Muscle layer of colon (tissue), 2 donors: ENCODE data around the gene SCUBE1.

Experiments
- H3K27ac ChIP-seq: one replicate; pipeline ENCODE4 v1.7.0; 2013; ENCODE audit warnings: low read depth, mild to moderate bottlenecking, low read length, moderate library complexity
- H3K27me3 ChIP-seq, 2 donors: one replicate each; pipeline ENCODE4 v1.7.0; 2013; ENCODE audit warnings: low read length in 2 of 2, mild to moderate bottlenecking in 2 of 2; ENCODE audit not compliant: insufficient read depth in 2 of 2, control insufficient read depth in 1 of 2
- H3K36me3 ChIP-seq: one replicate; pipeline ENCODE4 v1.7.0; 2013; ENCODE audit warnings: mild to moderate bottlenecking, low read length; ENCODE audit not compliant: insufficient read depth
- H3K4me1 ChIP-seq: one replicate; pipeline ENCODE4 v1.7.0; 2013; ENCODE audit warnings: mild to moderate bottlenecking, low read length; ENCODE audit not compliant: insufficient read depth
- H3K4me3 ChIP-seq, 2 donors: one replicate each; pipeline ENCODE4 v1.7.0; 2013; ENCODE audit warnings: low read length in 2 of 2, low read depth in 1 of 2, mild to moderate bottlenecking in 1 of 2, moderate library complexity in 1 of 2
- H3K9ac ChIP-seq: one replicate; pipeline ENCODE4 v1.7.0; 2013; ENCODE audit warnings: low read length
- H3K9me3 ChIP-seq: one replicate; pipeline ENCODE4 v1.7.0; 2013; ENCODE audit warnings: mild to moderate bottlenecking, low read length
- donor health status: abdominal sarcoma.
- donor health status: Adenocarcinoma of cecum.

The SCUBE1 gene

DNA sequence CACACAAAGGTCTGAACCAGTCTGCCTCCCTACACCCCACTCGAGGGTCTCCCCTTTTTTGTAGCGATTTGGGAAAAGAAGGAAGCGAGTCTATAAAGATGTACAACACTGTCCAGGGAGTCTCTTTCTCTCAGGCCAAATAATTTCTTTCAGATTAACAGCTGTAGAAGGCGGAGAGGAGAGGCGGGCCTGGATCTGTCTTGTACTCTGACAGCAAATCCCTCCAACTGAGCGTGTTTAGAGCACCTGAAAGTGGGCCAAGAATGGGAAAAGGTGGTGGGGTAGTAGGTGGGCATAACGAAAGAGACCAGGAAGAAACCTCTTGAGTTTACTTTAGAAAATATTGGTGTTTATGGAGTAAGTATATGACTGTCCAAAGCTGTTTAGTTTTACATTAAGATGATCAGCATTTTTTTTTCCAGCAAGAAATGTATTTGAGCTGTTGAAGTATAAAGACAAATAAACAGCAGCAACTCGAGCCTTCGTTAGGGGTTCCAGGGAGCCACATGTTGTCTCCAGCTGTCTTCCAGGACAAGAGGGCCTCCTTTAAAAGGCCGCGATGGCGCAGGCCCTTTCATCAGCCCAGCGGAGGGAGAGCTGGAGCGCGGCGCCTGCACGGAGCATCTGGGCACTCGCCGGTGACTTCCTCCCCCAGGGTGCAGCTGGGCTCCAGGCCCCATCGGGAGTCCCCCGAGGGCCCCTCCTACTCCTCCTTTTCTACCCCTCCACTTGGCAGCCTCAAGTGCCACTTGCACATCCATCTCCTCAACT is 34.9 kb downstream of the SCUBE1 start:
- peaks cover 21% of the 10 kb centered on the region for H3K4me1 ChIP-seq
- H3K9ac ChIP-seq: no peak overlapping the region
- no peaks in the 10 kb centered on the region for H3K9me3 ChIP-seq
- H3K4me3 ChIP-seq: no peak overlapping the region
- no peaks in the 10 kb centered on the region for H3K36me3 ChIP-seq
- H3K27me3 ChIP-seq: no peaks in the 10 kb centered on the region
- H3K27ac ChIP-seq: no peak overlapping the region

DNA sequence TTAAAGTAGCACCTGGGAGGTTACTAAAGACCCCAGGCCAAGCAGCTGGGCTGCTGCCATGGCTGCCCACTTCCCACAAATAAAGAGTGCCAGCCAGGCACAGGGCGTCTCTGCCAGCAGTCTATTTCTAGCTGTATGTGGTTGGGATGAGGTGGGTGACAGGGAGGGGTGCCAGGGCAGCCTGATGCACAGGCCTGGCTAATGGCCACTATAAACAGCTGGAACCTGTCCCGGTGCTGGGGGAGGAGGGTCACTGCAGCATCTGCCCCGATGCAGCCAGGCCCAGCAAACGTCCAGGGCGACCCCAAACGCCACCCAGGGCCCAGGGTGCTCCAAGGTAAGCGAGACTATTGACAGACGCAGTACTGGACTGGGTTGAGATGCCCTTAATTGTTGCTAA is 37.4 kb downstream of the SCUBE1 start:
- no peaks in the 10 kb centered on the region for H3K36me3 ChIP-seq
- H3K9me3 ChIP-seq: no peaks in the 10 kb centered on the region
- peaks cover 17% of the 10 kb centered on the region for H3K4me1 ChIP-seq
- no peak overlapping the region for H3K4me3 ChIP-seq
- H3K27ac ChIP-seq: no peak overlapping the region
- H3K27me3 ChIP-seq: no peaks in the 10 kb centered on the region
- no peak overlapping the region for H3K9ac ChIP-seq

DNA sequence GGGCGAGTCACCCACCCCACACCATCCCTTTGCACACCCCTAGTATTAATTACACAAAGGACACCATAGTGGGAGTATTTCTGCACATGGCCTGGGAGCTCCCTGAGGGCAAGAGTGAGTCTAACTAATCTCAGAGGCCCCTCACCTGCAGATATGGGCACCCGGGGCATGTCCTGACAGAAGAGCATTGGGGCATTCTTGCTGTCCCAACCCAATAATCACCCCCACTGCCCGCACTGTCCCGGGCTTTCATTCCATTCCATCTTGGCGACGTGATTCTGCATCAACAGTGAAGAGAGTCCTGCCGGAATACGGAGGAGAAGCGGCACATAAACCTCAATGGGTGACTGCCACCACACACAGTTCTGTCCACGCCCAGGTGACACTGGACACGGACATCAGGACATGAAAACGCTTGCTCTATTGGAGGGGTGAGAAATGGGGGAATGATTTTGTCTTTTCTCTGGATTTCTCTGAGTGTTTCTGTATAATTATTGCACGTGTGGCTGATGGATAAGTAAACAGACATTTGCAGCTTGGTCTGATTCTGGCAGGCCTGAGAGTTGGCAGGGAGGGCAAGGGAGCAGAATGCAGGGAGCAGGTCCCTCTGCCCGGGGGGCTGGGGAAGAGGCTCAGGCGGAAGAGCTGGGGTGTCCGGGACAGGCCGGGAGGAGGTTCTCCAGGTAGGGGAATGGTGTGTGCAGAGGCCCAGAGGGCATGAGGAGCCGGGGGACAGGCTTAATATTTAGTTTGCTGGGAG is 38.2 kb downstream of the SCUBE1 start:
- Histone ChIP-seq H3K27ac (no peak overlapping the region), H3K27me3 (no peaks in the 10 kb centered on the region)

DNA sequence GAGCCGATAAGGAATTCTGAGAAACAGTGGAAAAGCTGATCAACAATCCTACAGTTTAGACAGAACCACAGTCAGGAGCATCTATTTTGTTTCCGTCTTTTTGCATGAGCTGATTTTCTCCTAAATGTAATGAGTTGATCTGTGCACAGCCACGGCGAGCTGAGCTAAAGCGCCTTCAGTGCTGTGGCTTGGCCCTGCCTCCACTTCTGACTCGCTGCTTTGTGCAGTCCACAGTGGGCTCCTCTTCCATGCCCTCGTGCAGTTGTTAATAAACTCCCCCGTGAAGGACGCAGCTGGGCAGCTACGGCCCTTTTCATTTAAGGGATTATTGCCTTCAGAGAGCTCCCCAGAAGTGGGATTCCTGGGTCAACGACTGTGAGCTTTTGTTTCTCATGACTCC is 39.4 kb downstream of the SCUBE1 start:
- Histone ChIP-seq H3K9ac (no peak overlapping the region), H3K27ac (no peak overlapping the region), H3K4me3 (no peak overlapping the region), H3K27me3 (no peaks in the 10 kb centered on the region), H3K4me1 (peaks cover 17% of the 10 kb centered on the region), H3K9me3 (no peaks in the 10 kb centered on the region), H3K36me3 (no peaks in the 10 kb centered on the region)

More for the DNA sequence above, 38.2 kb downstream of the SCUBE1 start:
- no peaks in the 10 kb centered on the region for H3K36me3 ChIP-seq
- no peaks in the 10 kb centered on the region for H3K9me3 ChIP-seq
- H3K9ac ChIP-seq: no peak overlapping the region
- peaks cover 17% of the 10 kb centered on the region for H3K4me1 ChIP-seq
- H3K4me3 ChIP-seq: no peak overlapping the region

DNA sequence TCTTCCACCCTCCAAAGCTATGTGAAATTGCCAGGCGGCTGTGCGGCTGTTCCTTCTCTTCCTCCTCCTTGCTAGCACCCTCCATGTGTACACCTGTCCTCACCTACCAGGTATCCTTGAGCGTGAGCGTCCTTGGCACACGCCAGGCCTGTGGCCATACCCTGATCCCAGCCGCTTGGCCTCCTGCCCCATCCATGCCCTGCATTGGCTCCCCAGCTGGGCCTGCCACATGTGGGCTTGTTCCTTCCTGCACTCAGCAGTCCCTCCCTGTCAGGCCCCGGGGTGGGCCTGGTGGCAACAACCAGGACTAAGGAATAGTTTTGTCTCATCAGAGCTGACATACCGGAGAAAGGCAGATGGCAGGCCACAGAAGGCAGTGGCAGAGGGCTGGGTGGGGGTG is 40.0 kb downstream of the SCUBE1 start:
- Histone ChIP-seq H3K9ac (no peak overlapping the region), H3K27ac (no peak overlapping the region), H3K36me3 (no peaks in the 10 kb centered on the region), H3K4me1 (peaks cover 19% of the 10 kb centered on the region), H3K9me3 (no peaks in the 10 kb centered on the region), H3K27me3 (no peaks in the 10 kb centered on the region), H3K4me3 (no peak overlapping the region)

DNA sequence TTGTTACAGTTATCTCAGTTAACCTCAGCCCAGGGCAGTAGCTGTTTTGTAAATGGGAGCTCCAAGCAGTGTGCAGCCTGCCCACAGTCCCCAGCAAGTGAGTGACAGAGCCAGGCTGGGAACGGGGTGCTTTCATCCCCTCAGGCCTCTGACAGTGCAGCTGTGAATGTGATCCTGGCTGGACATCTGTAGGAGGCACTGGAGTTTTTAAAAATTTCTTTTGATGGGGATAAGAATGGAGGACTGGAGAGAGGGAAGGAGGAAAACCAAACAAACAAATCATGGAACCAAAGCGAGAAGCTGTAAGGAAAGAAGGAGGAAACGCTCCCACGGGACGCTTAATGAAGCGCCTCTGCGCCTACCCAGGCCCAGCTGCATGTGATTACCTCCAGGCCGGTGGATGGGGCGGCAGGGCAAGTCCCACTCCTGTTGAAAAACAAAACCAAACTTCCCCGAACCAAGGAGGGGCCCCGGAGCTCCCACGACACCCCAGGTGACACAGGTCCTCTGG is 40.6 kb downstream of the SCUBE1 start:
- Histone ChIP-seq H3K27ac (no peak overlapping the region), H3K9ac (no peak overlapping the region)

DNA sequence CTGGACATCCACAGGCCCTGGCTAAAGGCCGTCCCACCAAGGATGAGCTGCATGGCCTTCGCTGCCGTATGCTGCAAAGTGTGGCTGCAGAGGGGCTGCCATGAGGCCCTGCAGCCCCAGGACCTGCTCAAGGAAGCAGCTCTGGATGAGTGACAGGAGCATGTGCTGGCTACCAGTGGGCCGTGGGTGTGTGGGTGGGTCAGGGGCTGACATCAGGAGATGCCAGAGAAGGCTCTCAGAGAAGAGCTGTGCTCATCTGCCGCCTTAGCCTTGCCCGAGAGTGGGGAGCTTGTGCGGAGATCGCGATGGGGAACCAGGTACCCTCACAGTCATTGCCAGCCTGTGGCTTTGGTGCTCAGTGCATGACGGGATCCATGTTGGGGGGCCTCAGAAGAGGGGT is 41.3 kb downstream of the SCUBE1 start:
- Histone ChIP-seq H3K27me3 (no peaks in the 10 kb centered on the region), H3K9me3 (no peaks in the 10 kb centered on the region), H3K4me3 (no peak overlapping the region), H3K4me1 (peaks cover 27% of the 10 kb centered on the region), H3K9ac (no peak overlapping the region), H3K27ac (no peak overlapping the region), H3K36me3 (no peaks in the 10 kb centered on the region)

More for the DNA sequence above, 40.6 kb downstream of the SCUBE1 start:
- no peaks in the 10 kb centered on the region for H3K9me3 ChIP-seq
- H3K4me3 ChIP-seq: no peak overlapping the region
- H3K27me3 ChIP-seq: no peaks in the 10 kb centered on the region
- no peaks in the 10 kb centered on the region for H3K36me3 ChIP-seq
- peaks cover 25% of the 10 kb centered on the region for H3K4me1 ChIP-seq

DNA sequence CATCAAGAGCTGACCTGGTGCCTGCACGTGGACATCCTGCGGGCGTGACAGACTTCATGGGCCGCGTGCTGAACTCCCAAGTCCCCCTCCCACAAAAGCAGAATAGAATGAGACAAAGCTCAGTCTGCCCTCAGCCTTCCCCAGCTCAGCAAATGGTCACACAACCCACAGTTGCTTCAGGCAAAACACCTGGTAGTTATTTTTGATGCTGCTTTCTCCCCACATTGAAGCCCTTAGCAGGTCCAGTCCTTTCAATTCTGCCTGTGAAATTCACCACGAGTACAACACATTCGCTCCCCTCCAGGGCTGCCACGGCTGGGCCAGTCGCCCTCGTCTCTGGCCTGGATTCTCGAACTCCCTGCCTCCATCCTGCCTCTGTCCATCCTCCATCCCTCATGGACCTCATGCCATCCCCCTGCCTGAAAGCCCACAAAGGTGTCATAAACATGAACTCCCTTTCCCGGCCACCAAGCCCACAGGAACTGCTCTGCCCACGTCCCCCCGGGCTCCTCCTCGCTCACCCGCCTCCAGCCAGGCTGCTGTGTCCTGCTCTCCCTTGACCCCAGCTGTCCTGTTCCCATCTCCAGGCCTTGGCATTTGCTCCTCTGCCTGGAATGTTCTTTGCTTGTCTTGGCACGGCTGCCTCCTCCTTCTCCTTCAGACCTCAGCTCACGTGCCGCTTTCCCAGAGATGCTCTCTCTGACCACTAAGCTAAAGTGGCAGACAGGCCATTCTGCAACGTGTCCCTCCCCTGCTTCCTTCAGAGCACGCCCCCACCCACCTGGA is 42.1 kb downstream of the SCUBE1 start:
- peaks cover 32% of the 10 kb centered on the region for H3K4me1 ChIP-seq
- no peak overlapping the region for H3K9ac ChIP-seq

DNA sequence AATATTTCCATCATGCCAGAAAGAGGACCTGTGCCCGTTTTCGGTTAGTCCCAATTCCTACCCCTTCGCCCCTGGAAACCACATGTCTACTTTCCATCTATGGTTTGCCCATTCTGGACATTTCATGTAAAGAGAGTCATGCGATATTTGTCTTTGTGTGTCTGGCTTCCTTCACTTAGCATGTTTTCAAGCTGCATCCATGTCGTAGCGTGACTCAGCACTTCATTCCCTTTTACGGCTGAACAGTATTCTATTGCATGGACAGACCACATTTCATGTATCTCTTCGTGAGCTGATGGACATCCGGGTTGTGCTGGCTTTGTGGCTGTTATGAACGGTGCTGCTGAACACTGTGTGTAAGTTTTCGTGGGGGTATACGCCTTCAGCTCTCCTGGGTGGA is 43.4 kb downstream of the SCUBE1 start:
- peaks cover 35% of the 10 kb centered on the region for H3K4me1 ChIP-seq

More for the DNA sequence above, 42.1 kb downstream of the SCUBE1 start:
- H3K9me3 ChIP-seq: no peaks in the 10 kb centered on the region
- H3K4me3 ChIP-seq: no peak overlapping the region
- H3K27ac ChIP-seq: no peak overlapping the region
- H3K27me3 ChIP-seq: no peaks in the 10 kb centered on the region
- no peaks in the 10 kb centered on the region for H3K36me3 ChIP-seq

DNA sequence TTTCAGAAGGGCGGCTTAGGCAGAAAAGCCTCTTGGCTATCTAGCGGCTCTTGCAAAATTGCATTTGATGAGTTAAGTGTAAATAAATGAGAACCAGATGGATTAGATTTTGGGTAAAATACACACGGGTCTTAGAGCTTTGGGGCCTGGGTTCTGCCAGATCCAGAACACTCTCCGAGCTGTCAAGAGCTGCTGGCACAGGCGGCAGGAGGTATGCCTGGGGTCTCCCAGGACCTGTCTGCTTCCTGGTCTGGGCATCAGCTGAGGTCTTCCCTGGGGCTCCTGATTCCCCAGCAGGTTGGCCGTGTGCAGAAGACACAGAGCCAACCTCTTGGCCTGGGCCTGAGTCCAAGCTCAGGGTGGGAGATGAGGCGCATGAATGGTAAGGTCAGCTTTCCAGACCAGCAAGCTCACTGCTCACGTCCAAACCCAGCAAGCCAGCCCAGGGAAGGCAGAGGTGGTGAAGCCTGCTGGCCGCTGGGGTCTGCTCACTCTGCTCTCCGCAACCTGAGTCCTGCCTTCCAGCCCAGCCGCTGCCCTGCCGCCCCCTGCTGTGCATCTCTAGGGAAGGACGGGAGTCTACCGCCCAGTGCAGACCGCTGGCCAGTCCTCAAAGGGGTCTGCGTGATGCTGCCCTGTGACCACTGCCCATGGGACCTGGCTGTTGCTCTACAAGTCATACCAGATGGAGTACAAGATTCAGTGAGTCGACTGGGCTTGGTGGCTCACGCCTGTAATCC is 44.9 kb downstream of the SCUBE1 start:
- no peak overlapping the region for H3K27ac ChIP-seq
- H3K27me3 ChIP-seq: no peaks in the 10 kb centered on the region
- H3K9ac ChIP-seq: no peak overlapping the region
- no peaks in the 10 kb centered on the region for H3K9me3 ChIP-seq
- no peak overlapping the region for H3K4me3 ChIP-seq
- peaks cover 48% of the 10 kb centered on the region for H3K4me1 ChIP-seq
- no peaks in the 10 kb centered on the region for H3K36me3 ChIP-seq

More for the DNA sequence above, 43.4 kb downstream of the SCUBE1 start:
- H3K9me3 ChIP-seq: no peaks in the 10 kb centered on the region
- no peaks in the 10 kb centered on the region for H3K36me3 ChIP-seq
- H3K27me3 ChIP-seq: no peaks in the 10 kb centered on the region
- H3K27ac ChIP-seq: no peak overlapping the region
- no peak overlapping the region for H3K9ac ChIP-seq
- H3K4me3 ChIP-seq: no peak overlapping the region
